ENCODE results near the gene OAS2. TPM values are rescaled to one million over a fixed set of nuclear protein-coding genes. Genes with fewer than 3 reads are reported as not detected.

Gene OAS2
- total RNA-seq, 1 donor from 2014 or later: 8.0 TPM

DNA sequence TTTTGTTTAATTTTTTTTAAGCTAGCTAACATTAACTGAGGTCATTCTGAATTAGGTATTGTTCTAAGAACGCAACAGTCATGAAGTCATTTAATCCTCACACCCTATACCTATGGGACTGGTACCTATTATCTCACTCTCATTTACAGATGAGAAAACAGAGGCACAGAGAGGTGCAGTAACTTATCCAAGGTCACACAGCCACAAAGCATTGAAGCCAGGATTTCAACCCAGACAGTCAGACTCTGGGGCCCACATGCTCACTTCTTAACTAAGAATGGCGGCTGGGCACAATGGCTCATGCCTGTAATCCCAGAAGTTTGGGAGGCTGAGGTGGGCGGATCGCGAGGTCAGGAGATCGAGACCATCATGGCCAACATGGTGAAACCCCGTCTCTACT, 63.2 kb downstream of the OAS2 start:
- intact Hi-C loops (cut with DNase I): no loop called here
- Histone ChIP-seq H3K4me1 (no peaks in the 10 kb centered on the region), H3K9me3 (no peaks in the 10 kb centered on the region), H3K27me3 (no peaks in the 10 kb centered on the region), H3K4me3 (no peak overlapping the region), H3K36me3 (no peaks in the 10 kb centered on the region), H3K27ac (no peak overlapping the region)
- DNase-seq (ENCODE audit: low spot score in 2 of 2): no peak
- TF ChIP-seq, protein P1, sequence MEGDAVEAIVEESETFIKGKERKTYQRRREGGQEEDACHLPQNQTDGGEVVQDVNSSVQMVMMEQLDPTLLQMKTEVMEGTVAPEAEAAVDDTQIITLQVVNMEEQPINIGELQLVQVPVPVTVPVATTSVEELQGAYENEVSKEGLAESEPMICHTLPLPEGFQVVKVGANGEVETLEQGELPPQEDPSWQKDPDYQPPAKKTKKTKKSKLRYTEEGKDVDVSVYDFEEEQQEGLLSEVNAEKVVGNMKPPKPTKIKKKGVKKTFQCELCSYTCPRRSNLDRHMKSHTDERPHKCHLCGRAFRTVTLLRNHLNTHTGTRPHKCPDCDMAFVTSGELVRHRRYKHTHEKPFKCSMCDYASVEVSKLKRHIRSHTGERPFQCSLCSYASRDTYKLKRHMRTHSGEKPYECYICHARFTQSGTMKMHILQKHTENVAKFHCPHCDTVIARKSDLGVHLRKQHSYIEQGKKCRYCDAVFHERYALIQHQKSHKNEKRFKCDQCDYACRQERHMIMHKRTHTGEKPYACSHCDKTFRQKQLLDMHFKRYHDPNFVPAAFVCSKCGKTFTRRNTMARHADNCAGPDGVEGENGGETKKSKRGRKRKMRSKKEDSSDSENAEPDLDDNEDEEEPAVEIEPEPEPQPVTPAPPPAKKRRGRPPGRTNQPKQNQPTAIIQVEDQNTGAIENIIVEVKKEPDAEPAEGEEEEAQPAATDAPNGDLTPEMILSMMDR (IDR thresholded peaks at IDR 0.05): no peak

DNA sequence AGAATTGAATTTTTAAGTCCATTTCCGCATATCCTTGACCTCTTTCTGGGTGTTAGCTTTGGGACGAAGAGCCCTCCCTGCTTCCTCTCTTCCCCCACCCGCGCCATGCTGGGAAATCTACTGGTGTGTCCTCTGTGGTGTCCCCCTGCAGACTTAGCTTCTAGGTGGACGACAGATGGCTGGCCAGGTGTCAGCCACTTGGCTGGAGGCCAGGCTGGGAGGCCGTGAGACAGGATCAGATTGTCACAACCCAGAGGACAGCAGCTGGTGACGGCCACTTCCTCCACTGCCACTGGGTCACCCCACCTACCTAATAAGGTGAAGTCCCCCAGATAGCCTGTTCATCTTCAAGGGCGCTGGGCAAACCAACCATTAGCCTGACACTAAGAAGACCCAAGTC, 64.9 kb downstream of the OAS2 start:
- intact Hi-C loops (cut with DNase I): no loop called here

DNA sequence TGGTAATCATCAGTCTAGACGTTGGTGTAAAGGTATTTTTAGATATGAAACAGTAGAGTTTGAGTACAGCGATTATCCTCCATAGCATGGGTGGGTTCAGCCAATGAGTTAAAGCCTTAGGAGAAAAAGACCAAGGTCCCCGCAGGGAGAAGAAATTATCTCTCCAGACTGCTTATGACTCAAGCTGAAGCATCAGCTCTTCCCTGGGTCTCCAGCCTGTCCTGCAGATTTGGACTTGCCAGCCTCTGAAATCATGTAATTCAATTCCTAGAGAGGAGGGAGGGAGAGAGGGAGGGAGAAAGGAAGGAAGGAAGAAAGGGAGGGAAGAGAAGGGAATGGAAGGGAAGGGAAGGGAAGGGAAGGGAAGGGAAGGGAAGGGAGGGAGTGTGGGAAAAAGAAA, 66.2 kb downstream of the OAS2 start:
- Histone ChIP-seq H3K27ac (no peak overlapping the region), H3K36me3 (no peaks in the 10 kb centered on the region), H3K9me3 (no peaks in the 10 kb centered on the region), H3K27me3 (no peaks in the 10 kb centered on the region), H3K4me3 (no peak overlapping the region), H3K4me1 (no peaks in the 10 kb centered on the region)
- intact Hi-C loops (cut with DNase I): no loop called here
- DNase-seq (ENCODE audit: low spot score in 2 of 2): no peak
- TF ChIP-seq, protein P1 (IDR thresholded peaks at IDR 0.05): no peak

More for the DNA sequence above, 64.9 kb downstream of the OAS2 start:
- Histone ChIP-seq H3K27me3 (no peaks in the 10 kb centered on the region), H3K9me3 (no peaks in the 10 kb centered on the region), H3K4me1 (no peaks in the 10 kb centered on the region), H3K4me3 (no peak overlapping the region), H3K36me3 (no peaks in the 10 kb centered on the region), H3K27ac (no peak overlapping the region)
- DNase-seq (ENCODE audit: low spot score in 2 of 2): no peak
- TF ChIP-seq, protein P1 (IDR thresholded peaks at IDR 0.05): no peak

DNA sequence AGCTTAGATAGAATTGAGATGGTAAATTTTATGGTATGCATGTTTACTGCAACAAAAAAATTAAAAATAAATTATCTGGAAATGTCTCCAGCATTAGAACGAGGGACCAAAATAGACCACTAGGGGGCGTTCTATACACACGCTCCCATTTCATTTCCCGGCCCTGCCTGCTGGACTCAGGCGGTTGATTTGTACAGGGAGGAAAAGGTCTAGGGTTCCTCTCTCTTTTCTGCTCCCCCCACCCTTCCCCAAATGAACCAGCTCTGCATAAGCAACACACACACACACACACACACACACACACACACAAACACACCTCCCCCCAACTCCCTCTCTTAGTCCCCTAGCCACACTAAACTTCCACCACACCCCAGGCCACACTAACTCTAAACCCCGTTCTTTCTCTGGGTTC, 70.4 kb downstream of the OAS2 start:
- H3K36me3 ChIP-seq: no peaks in the 10 kb centered on the region
- H3K4me3 ChIP-seq: no peak overlapping the region
- no peak overlapping the region for H3K27ac ChIP-seq
- no peak for DNase-seq (ENCODE audit: low spot score in 2 of 2)
- no peaks in the 10 kb centered on the region for H3K9me3 ChIP-seq
- intact Hi-C loops (cut with DNase I): loop anchor here (1.0 to 5.0 kb wide), 4 partner anchors 50 to 864 kb away; no protein-coding TSS in a partner anchor
- no peaks in the 10 kb centered on the region for H3K4me1 ChIP-seq
- no peaks in the 10 kb centered on the region for H3K27me3 ChIP-seq
- TF ChIP-seq, protein P1 (IDR thresholded peaks at IDR 0.05): peak; percentile 50 to 78 (median 76)

DNA sequence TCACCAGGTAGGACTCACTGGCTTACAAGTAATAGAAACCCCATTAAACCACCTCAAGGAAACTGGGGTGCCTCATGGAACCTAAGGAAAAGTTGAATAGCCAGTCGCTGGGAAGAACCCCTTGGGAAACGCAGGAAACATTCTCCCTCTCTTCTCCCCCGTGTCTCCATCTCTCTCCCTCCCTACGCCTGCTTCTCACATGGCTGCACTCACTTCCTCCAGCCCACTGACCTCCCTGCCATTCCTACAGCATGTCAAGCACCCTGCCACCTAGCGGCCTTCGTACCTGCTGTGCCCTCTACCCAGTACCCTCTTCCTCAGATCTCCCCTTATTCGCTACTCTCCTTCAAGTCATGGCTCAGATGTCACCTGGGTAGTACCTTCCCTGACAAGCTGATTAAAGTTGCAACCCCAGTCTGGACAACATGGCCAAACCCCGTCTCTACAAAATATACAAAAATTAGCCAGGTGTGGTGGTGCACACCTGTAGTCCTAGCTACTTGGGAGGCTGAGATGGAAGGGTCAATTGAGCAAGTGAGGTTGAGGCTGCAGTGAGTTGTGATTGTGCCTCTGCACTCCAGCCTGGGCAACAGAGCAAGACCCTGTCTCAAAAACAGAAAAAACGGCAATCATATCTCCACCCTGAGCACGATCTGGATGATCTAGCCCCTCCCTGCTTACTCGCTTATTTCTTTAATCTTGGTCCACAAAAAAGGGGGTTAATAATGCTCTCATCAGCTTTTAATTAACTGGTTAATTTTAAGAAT, 71.8 kb downstream of the OAS2 start:
- H3K27ac ChIP-seq: no peak overlapping the region
- H3K27me3 ChIP-seq: no peaks in the 10 kb centered on the region
- no peak overlapping the region for H3K4me3 ChIP-seq
- TF ChIP-seq, protein P1 (IDR thresholded peaks at IDR 0.05): no peak
- no peaks in the 10 kb centered on the region for H3K4me1 ChIP-seq
- no peak for DNase-seq (ENCODE audit: low spot score in 2 of 2)
- intact Hi-C loops (cut with DNase I): loop anchor here (1.0 to 5.0 kb wide), 2 partner anchors 48 to 862 kb away; no protein-coding TSS in a partner anchor
- H3K9me3 ChIP-seq: no peaks in the 10 kb centered on the region
- H3K36me3 ChIP-seq: no peaks in the 10 kb centered on the region
